Gastroesophageal sphincter (tissue), 3 donors: Measurements from ENCODE around the gene APLN.

ENCODE experiments used
- POLR2A ChIP-seq, 2 donors: fragments of 450-650 bp; IDR thresholded peaks; one replicate each; pipeline ENCODE4 v1.6.1; 2017; ENCODE audit warnings: antibody characterized with exemption in 2 of 2, mild to moderate bottlenecking in 2 of 2, moderate library complexity in 1 of 2
- POLR2AphosphoS5 ChIP-seq: sonication (generic); formaldehyde crosslinking; IDR thresholded peaks from one replicate; pipeline ENCODE4 v1.6.1; 2017; ENCODE audit warnings: antibody characterized with exemption
- TF ChIP-seq, protein P1 (sequence below), 4 experiments: fragments of 200-600 bp in 2 of 4; fragments of 450-650 bp in 2 of 4; sonication (generic) in 1 of 4; IDR thresholded peaks; one replicate each; pipeline ENCODE4 v1.5.1; 2017 to 2019; ENCODE audit warnings: antibody characterized with exemption in 4 of 4, mild to moderate bottlenecking in 2 of 4, moderate library complexity in 2 of 4

DNA sequence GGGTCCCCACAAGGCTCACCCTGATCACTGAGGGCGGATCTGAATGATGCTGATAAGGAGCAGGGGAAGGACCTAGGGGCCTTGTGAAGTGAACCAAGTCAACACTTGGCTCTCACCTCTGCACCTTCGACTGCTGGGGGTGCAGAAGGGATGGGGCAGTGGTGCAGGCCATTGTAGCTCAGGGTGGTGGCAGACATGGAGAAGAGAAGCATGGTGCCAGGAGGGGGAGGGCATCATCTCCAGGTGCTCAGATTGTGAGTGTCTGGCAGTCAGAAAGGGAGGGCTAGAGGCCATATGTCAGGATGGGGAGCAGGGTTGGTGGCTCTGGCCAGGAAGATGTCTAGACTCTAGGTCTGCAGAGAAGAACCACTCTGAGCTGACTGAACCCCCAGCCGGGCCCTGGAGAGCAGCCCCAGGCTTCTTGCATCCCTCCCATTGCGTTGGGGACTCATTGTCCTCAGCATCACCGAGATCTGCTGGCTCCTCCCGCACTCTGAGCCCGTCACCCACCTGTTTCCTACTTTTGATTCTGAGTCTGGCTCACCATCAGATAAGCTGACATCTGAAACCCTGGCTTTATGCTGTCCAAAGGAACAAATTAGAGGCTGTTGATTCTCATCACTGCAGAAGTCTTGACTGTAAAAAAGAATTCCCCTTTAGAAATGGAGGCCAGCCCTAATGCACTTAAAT is 3.8 kb downstream of the APLN start:
- TF ChIP-seq POLR2A (IDR thresholded peaks at IDR 0.05) (no peak), POLR2AphosphoS5 (no peak)
- TF ChIP-seq, protein P1, sequence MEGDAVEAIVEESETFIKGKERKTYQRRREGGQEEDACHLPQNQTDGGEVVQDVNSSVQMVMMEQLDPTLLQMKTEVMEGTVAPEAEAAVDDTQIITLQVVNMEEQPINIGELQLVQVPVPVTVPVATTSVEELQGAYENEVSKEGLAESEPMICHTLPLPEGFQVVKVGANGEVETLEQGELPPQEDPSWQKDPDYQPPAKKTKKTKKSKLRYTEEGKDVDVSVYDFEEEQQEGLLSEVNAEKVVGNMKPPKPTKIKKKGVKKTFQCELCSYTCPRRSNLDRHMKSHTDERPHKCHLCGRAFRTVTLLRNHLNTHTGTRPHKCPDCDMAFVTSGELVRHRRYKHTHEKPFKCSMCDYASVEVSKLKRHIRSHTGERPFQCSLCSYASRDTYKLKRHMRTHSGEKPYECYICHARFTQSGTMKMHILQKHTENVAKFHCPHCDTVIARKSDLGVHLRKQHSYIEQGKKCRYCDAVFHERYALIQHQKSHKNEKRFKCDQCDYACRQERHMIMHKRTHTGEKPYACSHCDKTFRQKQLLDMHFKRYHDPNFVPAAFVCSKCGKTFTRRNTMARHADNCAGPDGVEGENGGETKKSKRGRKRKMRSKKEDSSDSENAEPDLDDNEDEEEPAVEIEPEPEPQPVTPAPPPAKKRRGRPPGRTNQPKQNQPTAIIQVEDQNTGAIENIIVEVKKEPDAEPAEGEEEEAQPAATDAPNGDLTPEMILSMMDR (IDR thresholded peaks at IDR 0.05) = no peak
